A549 (cell line): ENCODE data around the gene HSD17B2. TPM values are rescaled to one million over a fixed set of nuclear protein-coding genes. Genes with fewer than 3 reads are reported as not detected.

Experiments
- ATAC-seq, 2 experiments: fragments of 200-7000 bp in 1 of 2; fragments of >200 bp in 1 of 2; cut with Nextera tagmentation in 1 of 2; cut with Tn5 transposase in 1 of 2; 3 replicates each; pipeline versions ENCODE4 v1.8.0 to v1.9.1; 2018 to 2020; ENCODE audit warnings: mild to moderate bottlenecking in 1 of 2, moderate library complexity in 1 of 2
- CTCF ChIA-PET: fragments of 300-600 bp; sonication (Branson Sonifier 250); formaldehyde crosslinking; extraction: SDS; loops from one replicate; lab custom pipeline; 2021; ENCODE audit warnings: antibody characterized with exemption, inconsistent platforms; lab: Yijun Ruan, JAX
- POLR2A ChIA-PET: fragments of 350-600 bp; formaldehyde crosslinking; extraction: SDS; loops from one replicate; lab custom pipeline; 2021; ENCODE audit warnings: antibody characterized with exemption, inconsistent platforms; lab: Yijun Ruan, JAX
- DNase-seq, 2 experiments: peaks; one replicate each; pipeline versions ENCODE4 v3.0.0 to v3.0.0-alpha.2; 2011 to 2016; ENCODE audit warnings: low read depth in 1 of 2, low spot score in 1 of 2
- FAIRE-seq: peaks from 2 replicates; lab custom pipeline; 2011; peaks lifted over from hg19 to GRCh38; lab: Jason Lieb, UNC
- H3K27ac ChIP-seq, 2 experiments: fragments of >200 bp; sonication (Bioruptor Twin); formaldehyde crosslinking; 3 replicates each; pipeline ENCODE4 v1.5.1; 2016 to 2017
- H3K4me1 ChIP-seq: fragments of >200 bp; sonication (Bioruptor Twin); formaldehyde crosslinking; 3 replicates; pipeline ENCODE4 v1.6.1; 2016
- H3K4me2 ChIP-seq: fragments of >200 bp; sonication (Bioruptor Twin); formaldehyde crosslinking; 3 replicates; pipeline ENCODE4 v1.6.1; 2016
- H3K4me3 ChIP-seq: fragments of >200 bp; sonication (Bioruptor Twin); formaldehyde crosslinking; 3 replicates; pipeline ENCODE4 v1.5.1; 2016
- H3K9me3 ChIP-seq: fragments of >200 bp; sonication (Bioruptor Twin); formaldehyde crosslinking; 3 replicates; pipeline ENCODE4 v1.6.1; 2016
- BHLHE40 ChIP-seq: IDR thresholded peaks from 2 replicates; pipeline ENCODE4 v1.6.1; 2012; ENCODE audit warnings: low read depth, low read length, inconsistent platforms
- CBX2 ChIP-seq: fragments of 200-600 bp; sonication (generic); IDR thresholded peaks from 2 replicates; pipeline ENCODE4 v1.6.1; 2016; ENCODE audit warnings: low read depth, mild to moderate bottlenecking, borderline replicate concordance
- CHD2 ChIP-seq: fragments of 150-350 bp; IDR thresholded peaks from 2 replicates; pipeline ENCODE4 v1.6.1; 2014; ENCODE audit warnings: low read length; ENCODE audit not compliant: partially characterized antibody
- CHD4 ChIP-seq: fragments of 200-600 bp; sonication (generic); IDR thresholded peaks from 2 replicates; pipeline ENCODE4 v1.6.1; 2016; ENCODE audit warnings: antibody characterized with exemption, mild to moderate bottlenecking, borderline replicate concordance
- E2F6 ChIP-seq: IDR thresholded peaks from 2 replicates; pipeline ENCODE4 v1.6.1; 2012; ENCODE audit warnings: low read depth, borderline replicate concordance
- EHMT2 ChIP-seq: fragments of 200-600 bp; sonication (generic); IDR thresholded peaks from 2 replicates; pipeline ENCODE4 v1.6.1; 2016; ENCODE audit warnings: antibody characterized with exemption, low read depth, mild to moderate bottlenecking, moderate library complexity
- GATA3 ChIP-seq: IDR thresholded peaks from 2 replicates; pipeline ENCODE4 v1.6.1; 2012; ENCODE audit warnings: borderline replicate concordance
- HES2 ChIP-seq: fragments of >200 bp; sonication (Bioruptor Twin); formaldehyde crosslinking; IDR thresholded peaks from 2 replicates; pipeline ENCODE4 v1.6.1; 2016
- HOXA7 ChIP-seq: fragments of 250-450 bp; sonication (Bioruptor Pico); IDR thresholded peaks from 2 replicates; pipeline ENCODE4 v1.5.0; 2020; ENCODE audit warnings: mild to moderate bottlenecking, moderate library complexity
- JUN ChIP-seq, 2 experiments: fragments of >200 bp; sonication (Bioruptor Twin); formaldehyde crosslinking; IDR thresholded peaks; 2 replicates in 1 of 2; 3 replicates in 1 of 2; pipeline ENCODE4 v1.6.1; 2016 to 2017
- JUNB ChIP-seq: fragments of >200 bp; sonication (Bioruptor Twin); formaldehyde crosslinking; IDR thresholded peaks from 2 replicates; pipeline ENCODE4 v1.6.1; 2016
- KDM5A ChIP-seq: fragments of 200-600 bp; sonication (generic); IDR thresholded peaks from 2 replicates; pipeline ENCODE4 v1.6.1; 2016; ENCODE audit warnings: antibody characterized with exemption, mild to moderate bottlenecking
- MAFK ChIP-seq: fragments of 450-650 bp; IDR thresholded peaks from 2 replicates; pipeline ENCODE4 v1.6.1; 2014; ENCODE audit not compliant: partially characterized antibody
- MAX ChIP-seq: IDR thresholded peaks from 2 replicates; pipeline ENCODE4 v1.6.1; 2012
- MAZ ChIP-seq: fragments of 150-350 bp; IDR thresholded peaks from 2 replicates; pipeline ENCODE4 v1.6.1; 2014; ENCODE audit warnings: antibody characterized with exemption, low read depth, low read length, borderline replicate concordance
- NPAS2 ChIP-seq: fragments of 250-450 bp; sonication (Bioruptor Pico); IDR thresholded peaks from 2 replicates; pipeline ENCODE4 v1.8.0; 2022; ENCODE audit warnings: mild to moderate bottlenecking, moderate library complexity, borderline replicate concordance
- NR3C1 ChIP-seq: fragments of >200 bp; sonication (Bioruptor Twin); formaldehyde crosslinking; IDR thresholded peaks from 3 replicates; pipeline ENCODE4 v1.6.1; 2017
- RARB ChIP-seq: fragments of 250-450 bp; sonication (Bioruptor Pico); IDR thresholded peaks from 2 replicates; pipeline ENCODE4 v1.8.0; 2021; ENCODE audit warnings: mild to moderate bottlenecking, moderate library complexity
- RCOR1 ChIP-seq: fragments of 150-350 bp; IDR thresholded peaks from 2 replicates; pipeline ENCODE4 v1.6.1; 2014; ENCODE audit warnings: antibody characterized with exemption, low read length, low read depth
- REST ChIP-seq: fragments of 200-600 bp; sonication (generic); IDR thresholded peaks from 2 replicates; pipeline ENCODE4 v1.6.1; 2016; ENCODE audit warnings: antibody characterized with exemption, mild to moderate bottlenecking, moderate library complexity
- RFX5 ChIP-seq: fragments of 450-650 bp; IDR thresholded peaks from 2 replicates; pipeline ENCODE4 v1.7.1; 2014; ENCODE audit warnings: antibody characterized with exemption, mild to moderate bottlenecking, moderate library complexity
- RNF2 ChIP-seq: fragments of 200-600 bp; sonication (generic); IDR thresholded peaks from 2 replicates; pipeline ENCODE4 v1.6.1; 2016; ENCODE audit warnings: low read depth, mild to moderate bottlenecking, antibody characterized with exemption, moderate library complexity, borderline replicate concordance
- SMC3 ChIP-seq: fragments of >200 bp; sonication (Bioruptor Twin); formaldehyde crosslinking; IDR thresholded peaks from 3 replicates; pipeline ENCODE4 v1.6.1; 2018; ENCODE audit warnings: inconsistent platforms
- SREBF2 ChIP-seq: fragments of 450-650 bp; IDR thresholded peaks from 2 replicates; pipeline ENCODE4 v1.6.1; 2014; ENCODE audit warnings: mild to moderate bottlenecking, moderate library complexity
- TFCP2L1 ChIP-seq: fragments of 250-450 bp; sonication (Bioruptor Pico); IDR thresholded peaks from 2 replicates; pipeline ENCODE4 v1.5.0; 2021; ENCODE audit warnings: mild to moderate bottlenecking
- USF2 ChIP-seq: fragments of 450-650 bp; IDR thresholded peaks from 2 replicates; pipeline ENCODE4 v1.6.1; 2014; ENCODE audit warnings: antibody characterized with exemption
- ZFP36 ChIP-seq: fragments of 450-650 bp; IDR thresholded peaks from 2 replicates; pipeline ENCODE4 v1.6.1; 2014; ENCODE audit warnings: borderline replicate concordance; ENCODE audit not compliant: partially characterized antibody
- ZSCAN20 ChIP-seq: fragments of 250-450 bp; sonication (Bioruptor Pico); IDR thresholded peaks from 2 replicates; pipeline ENCODE4 v1.8.0; 2022; ENCODE audit warnings: mild to moderate bottlenecking, moderate library complexity
- WGBS: methylation state at CpG from one replicate; pipeline ENCODE4 v1.1.6; 2017; ENCODE audit errors: missing lambda C conversion rate; 5-methylcytosine and 5-hydroxymethylcytosine counted together
- polyA plus RNA-seq, 4 experiments: library from polyadenylated mRNA; depleted of rRNA in 3 of 4; stranded (reverse); fragments of >200 nt; fragmentation: RNase III in 1 of 4; extraction: RNeasy Plus Mini Kit Qiagen cat#74134 plus additional on column Dnase treatment in 1 of 4; gene quantifications; 2 replicates in 3 of 4; 3 replicates in 1 of 4; pipeline ENCODE4 v1.2.3, GENCODE V29; 2011 to 2017

The HSD17B2 gene
- polyA plus RNA-seq, 2 of the 4 experiments (the other 2 are of a cell fraction): 0.03 TPM; not detected in 1

GRCh38 chr16:82010649-82011048, 24.4 kb upstream of the HSD17B2 start:
- Histone ChIP-seq H3K4me2 (peak overlapping the region; percentile 58), H3K4me3 (peak overlapping the region; percentile 52), H3K9me3 (peaks cover 33% of the 10 kb centered on the region), H3K27ac (peak overlapping the region; percentile 46 to 78; a peak in 5 of 6 replicates), H3K4me1 (no peaks in the 10 kb centered on the region)
- no peak for TF ChIP-seq NR3C1
- TF ChIP-seq CBX2: no peak
- TF ChIP-seq GATA3: no peak
- TF ChIP-seq NPAS2 (CRISPR knock-in tag): no peak
- no peak for TF ChIP-seq ZFP36
- no peak for TF ChIP-seq CHD2
- no peak for TF ChIP-seq CHD4
- TF ChIP-seq HOXA7 (CRISPR knock-in tag): no peak
- no peak for TF ChIP-seq MAZ
- TF ChIP-seq KDM5A: no peak
- TF ChIP-seq MAFK: no peak
- TF ChIP-seq HES2: no peak
- TF ChIP-seq ZSCAN20: no peak
- no peak for TF ChIP-seq TFCP2L1 (CRISPR knock-in tag)
- TF ChIP-seq REST: no peak
- no peak for TF ChIP-seq RARB
- no peak for TF ChIP-seq JUN (IDR thresholded peaks at IDR 0.05)
- POLR2A ChIA-PET: no interaction called here
- WGBS: 54% methylated on average over 8 of the region's 8 CpGs
- DNase-seq (no peak), FAIRE-seq (no peak), ATAC-seq (no peak)
- CTCF ChIA-PET: interaction anchor here (2.5 kb wide), 1 partner anchor 13 kb away, joined by 6 read pairs; no protein-coding TSS in a partner anchor

- TF ChIP-seq BHLHE40 (no peak), E2F6 (no peak), RARB (no peak), RFX5 (no peak), RCOR1 (no peak), NR3C1 (no peak), HOXA7 (CRISPR knock-in tag) (no peak), MAX (no peak; the same call in 1 of the 2 replicates), SMC3 (no peak), RNF2 (no peak), CHD2 (no peak), CBX2 (no peak), USF2 (no peak), JUNB (no peak), SREBF2 (no peak), REST (no peak), EHMT2 (no peak)
These were observed 23.8 kb upstream of the HSD17B2 start, which contains the start of gene SDR42E1 for GRCh38 chr16:82011199-82011641. Gene SDR42E1 (minus strand): TSS chr16:82011470. CDS start chr16:82000858, 10,612 bp downstream.

More at GRCh38 chr16:82011199-82011641, 23.8 kb upstream of the HSD17B2 start, which contains the start of gene SDR42E1:
- peak within 1 kb of the TSS; percentile 46 to 78; a peak in 5 of 6 replicates for H3K27ac ChIP-seq
- DNase-seq (peak; percentile 21 to 70), FAIRE-seq (no peak), ATAC-seq (peak; percentile 88 to 92)
- ChIA-PET POLR2A (no interaction called here), CTCF (interaction anchor here (2.5 kb wide), 1 partner anchor 14 kb away, joined by 6 read pairs; no protein-coding TSS in a partner anchor)
- peaks cover 34% of the 10 kb centered on the region for H3K9me3 ChIP-seq
- no peaks in the 10 kb centered on the region for H3K4me1 ChIP-seq
- H3K4me2 ChIP-seq: peak within 1 kb of the TSS; percentile 58
- WGBS: 28% methylated on average over 26 of the region's 32 CpGs
- H3K4me3 ChIP-seq: peak within 1 kb of the TSS; percentile 52
